OCI-LY7 (cell line): Measurements from ENCODE around the gene CD1B. TPM values are rescaled to one million over a fixed set of nuclear protein-coding genes. Genes with fewer than 3 reads are reported as not detected.

Experiments
- BruUV-seq: library from RNA; stranded (reverse); fragments of 400-500 nt; replicated peaks from 2 replicates; lab custom pipeline; 2021; lab: Mats Ljungman, UMichigan
- CTCF ChIA-PET: fragments of 300-600 bp; sonication (Branson Sonifier 250); formaldehyde crosslinking; loops from one replicate; lab custom pipeline; 2022; ENCODE audit warnings: antibody characterized with exemption; ENCODE audit not compliant: unreplicated experiment; lab: Charles Lee
- POLR2A ChIA-PET: fragments of 300-600 bp; sonication (Branson Sonifier 250); formaldehyde crosslinking; loops from one replicate; lab custom pipeline; 2022; ENCODE audit warnings: antibody characterized with exemption; lab: Charles Lee
- DNase-seq: peaks from one replicate; pipeline ENCODE4 v3.0.0-alpha.2; 2015; ENCODE audit warnings: low spot score
- H2AFZ ChIP-seq: fragments of 200-600 bp; sonication (generic), shearing (Covaris generic); 2 replicates; pipeline ENCODE4 v1.6.1; 2014; ENCODE audit warnings: mild to moderate bottlenecking, antibody characterized with exemption, low read length, moderate library complexity
- H3K27ac ChIP-seq: fragments of 200-600 bp; sonication (generic); 2 replicates; pipeline ENCODE4 v1.5.1; 2014; ENCODE audit warnings: mixed run types, low read depth, mild to moderate bottlenecking, moderate library complexity, low read length, inconsistent platforms; ENCODE audit not compliant: poor library complexity, severe bottlenecking
- H3K36me3 ChIP-seq: fragments of 200-600 bp; sonication (generic); 2 replicates; pipeline ENCODE4 v1.6.1; 2014; ENCODE audit warnings: mild to moderate bottlenecking, antibody characterized with exemption, low read length, moderate library complexity, mixed read lengths; ENCODE audit not compliant: insufficient read depth
- H3K4me1 ChIP-seq: fragments of 200-600 bp; sonication (generic); 2 replicates; pipeline ENCODE4 v1.5.1; 2014; ENCODE audit warnings: mild to moderate bottlenecking, low read length; ENCODE audit not compliant: insufficient read depth, poor library complexity, severe bottlenecking
- H3K4me2 ChIP-seq: fragments of 200-600 bp; sonication (generic); 2 replicates; pipeline ENCODE4 v1.6.1; 2014; ENCODE audit warnings: mild to moderate bottlenecking, low read length
- H3K4me3 ChIP-seq: fragments of 200-600 bp; sonication (generic); 2 replicates; pipeline ENCODE4 v1.5.1; 2014; ENCODE audit warnings: mild to moderate bottlenecking, low read depth, low read length; ENCODE audit not compliant: poor library complexity, severe bottlenecking
- H3K79me2 ChIP-seq: fragments of 200-600 bp; sonication (generic); 2 replicates; pipeline ENCODE4 v1.6.1; 2016; ENCODE audit warnings: low read depth, mild to moderate bottlenecking, low read length, moderate library complexity, mixed read lengths; ENCODE audit not compliant: insufficient read depth
- H3K9me2 ChIP-seq: fragments of 200-600 bp; sonication (generic); 2 replicates; pipeline ENCODE4 v1.6.1; 2016; ENCODE audit warnings: mild to moderate bottlenecking, low read length, mixed read lengths; ENCODE audit not compliant: insufficient read depth
- H3K9me3 ChIP-seq: fragments of 200-600 bp; sonication (generic); 2 replicates; pipeline ENCODE4 v1.6.1; 2014; ENCODE audit warnings: mild to moderate bottlenecking, mixed run types, low read length, mixed read lengths
- H4K20me1 ChIP-seq: fragments of 200-600 bp; sonication (generic); 2 replicates; pipeline ENCODE4 v1.6.1; 2014; ENCODE audit warnings: mild to moderate bottlenecking, antibody characterized with exemption, low read length, moderate library complexity, mixed read lengths; ENCODE audit not compliant: insufficient read depth
- EZH2phosphoT487 ChIP-seq: fragments of 200-600 bp; sonication (generic); IDR thresholded peaks from 2 replicates; pipeline ENCODE4 v1.6.1; 2018; ENCODE audit warnings: low read depth, borderline replicate concordance, mild to moderate bottlenecking, mixed run types, antibody characterized with exemption, low read length, moderate library complexity, mixed read lengths
- intact Hi-C: fragments of 100-400 bp; cut with micrococcal nuclease; formaldehyde crosslinking; loops from one replicate; pipeline ENCODE4 v1.10.0; 2022; ENCODE audit not compliant: unreplicated experiment
- total RNA-seq, 2 experiments: library from RNA; depleted of rRNA in 1 of 2; stranded (reverse); fragments of >200 nt in 1 of 2; shearing (Covaris generic) in 1 of 2; gene quantifications; 2 replicates each; pipeline ENCODE4 v1.2.3, GENCODE V29; 2014 to 2022
- TF ChIP-seq, protein P1 (sequence below): fragments of 200-600 bp; sonication (generic); conservative IDR thresholded peaks from 2 replicates; pipeline ENCODE4 v1.5.1; 2014; ENCODE audit warnings: mild to moderate bottlenecking, antibody characterized with exemption, low read length, moderate library complexity, mixed read lengths

The CD1B gene
- total RNA-seq, 2 experiments from 2014 or later, result not detected

DNA sequence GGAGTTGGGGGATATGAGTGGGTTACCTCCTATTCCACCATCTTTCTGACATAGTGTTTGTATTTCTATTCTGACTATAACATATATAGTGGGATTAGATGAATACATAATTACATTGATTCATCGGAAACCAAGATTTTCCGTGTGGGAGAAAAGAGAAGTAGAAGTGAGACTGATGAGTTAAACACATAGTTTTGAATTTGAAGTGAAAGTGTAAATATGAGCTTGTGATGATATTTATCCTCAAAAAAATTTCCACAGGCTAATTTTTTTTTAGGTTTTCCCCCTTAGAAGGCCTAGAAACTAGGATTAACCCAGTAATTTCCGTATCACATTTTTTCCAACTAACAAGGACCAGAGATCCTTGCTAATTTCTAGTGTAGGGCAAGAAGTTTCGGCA is 6.9 kb downstream of the CD1B start:
- TF ChIP-seq, protein P1, sequence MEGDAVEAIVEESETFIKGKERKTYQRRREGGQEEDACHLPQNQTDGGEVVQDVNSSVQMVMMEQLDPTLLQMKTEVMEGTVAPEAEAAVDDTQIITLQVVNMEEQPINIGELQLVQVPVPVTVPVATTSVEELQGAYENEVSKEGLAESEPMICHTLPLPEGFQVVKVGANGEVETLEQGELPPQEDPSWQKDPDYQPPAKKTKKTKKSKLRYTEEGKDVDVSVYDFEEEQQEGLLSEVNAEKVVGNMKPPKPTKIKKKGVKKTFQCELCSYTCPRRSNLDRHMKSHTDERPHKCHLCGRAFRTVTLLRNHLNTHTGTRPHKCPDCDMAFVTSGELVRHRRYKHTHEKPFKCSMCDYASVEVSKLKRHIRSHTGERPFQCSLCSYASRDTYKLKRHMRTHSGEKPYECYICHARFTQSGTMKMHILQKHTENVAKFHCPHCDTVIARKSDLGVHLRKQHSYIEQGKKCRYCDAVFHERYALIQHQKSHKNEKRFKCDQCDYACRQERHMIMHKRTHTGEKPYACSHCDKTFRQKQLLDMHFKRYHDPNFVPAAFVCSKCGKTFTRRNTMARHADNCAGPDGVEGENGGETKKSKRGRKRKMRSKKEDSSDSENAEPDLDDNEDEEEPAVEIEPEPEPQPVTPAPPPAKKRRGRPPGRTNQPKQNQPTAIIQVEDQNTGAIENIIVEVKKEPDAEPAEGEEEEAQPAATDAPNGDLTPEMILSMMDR, result no peak
- TF ChIP-seq EZH2phosphoT487, result no peak
- Histone ChIP-seq H3K4me2 (no peak overlapping the region), H3K4me1 (peaks cover 1% of the 10 kb centered on the region), H3K79me2 (no peaks in the 10 kb centered on the region), H3K36me3 (no peaks in the 10 kb centered on the region), H3K27ac (no peak overlapping the region), H3K9me3 (no peaks in the 10 kb centered on the region), H3K9me2 (no peaks in the 10 kb centered on the region), H4K20me1 (no peaks in the 10 kb centered on the region), H2AFZ (no peak overlapping the region; the same call in 1 of the 2 replicates), H3K4me3 (no peak overlapping the region)
- DNase-seq, result no peak
- POLR2A ChIA-PET, result interaction anchor here (0.6 to 1.6 kb wide), 2 partner anchors 26 to 628 kb away, joined by 4 read pairs; no protein-coding TSS in a partner anchor
- CTCF ChIA-PET, result no interaction called here
- intact Hi-C loops, result no loop called here
- BruUV-seq, result no TSS peak

DNA sequence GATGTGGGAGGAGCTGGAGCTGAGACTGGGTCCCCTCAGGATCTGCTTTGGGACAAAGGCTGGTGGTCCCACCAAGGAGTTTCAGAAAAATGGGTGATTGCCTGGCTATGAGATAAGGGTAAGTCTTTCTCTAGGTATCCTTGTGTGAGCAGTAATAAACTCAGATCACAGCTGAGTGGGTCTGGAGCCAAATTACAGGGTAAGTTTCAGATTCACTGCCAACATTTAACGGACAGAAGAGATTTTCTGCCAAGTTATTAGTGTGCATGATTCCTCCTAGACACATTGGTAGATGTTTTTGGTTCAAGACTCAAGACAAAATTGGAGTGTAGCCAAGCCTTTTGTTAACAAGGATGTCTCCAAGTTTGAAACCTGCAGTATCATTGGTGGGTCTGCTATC is 7.5 kb downstream of the CD1B start:
- BruUV-seq, result no TSS peak
- intact Hi-C loops, result no loop called here
- Histone ChIP-seq H3K9me3 (no peaks in the 10 kb centered on the region), H3K79me2 (no peaks in the 10 kb centered on the region), H3K4me1 (no peaks in the 10 kb centered on the region), H3K27ac (no peak overlapping the region), H3K9me2 (no peaks in the 10 kb centered on the region), H3K4me2 (no peak overlapping the region), H2AFZ (no peak overlapping the region; the same call in 1 of the 2 replicates), H4K20me1 (no peaks in the 10 kb centered on the region), H3K4me3 (no peak overlapping the region), H3K36me3 (no peaks in the 10 kb centered on the region)
- POLR2A ChIA-PET, result interaction anchor here (0.6 to 1.6 kb wide), 2 partner anchors 26 to 34 kb away, joined by 4 read pairs; partner anchors contain the start of gene CD1C
- CTCF ChIA-PET, result no interaction called here
- TF ChIP-seq, protein P1, result no peak
- no peak for TF ChIP-seq EZH2phosphoT487
- DNase-seq, result no peak

DNA sequence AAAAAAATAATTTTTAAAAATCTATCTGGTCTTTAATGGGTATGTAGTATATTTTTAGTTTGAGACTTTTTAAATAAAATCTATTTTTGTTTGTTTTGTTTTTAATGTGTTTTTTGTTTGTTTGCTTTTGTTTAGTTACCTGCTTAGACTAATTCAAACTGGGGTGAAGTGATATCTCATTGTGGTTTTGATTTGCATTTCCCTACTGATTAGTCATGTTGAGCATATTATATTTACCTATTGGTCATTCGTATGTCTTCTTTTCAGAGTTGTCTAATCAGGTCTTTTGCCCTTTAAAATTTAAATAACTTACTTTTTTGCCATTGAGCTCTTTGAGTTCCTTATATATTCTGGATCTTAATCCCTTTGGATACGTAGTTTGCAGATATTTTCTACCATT is 20.3 kb downstream of the CD1B start:
- intact Hi-C loops, result no loop called here
- no TSS peak for BruUV-seq
- Histone ChIP-seq H3K79me2 (no peaks in the 10 kb centered on the region), H3K9me3 (peaks cover 27% of the 10 kb centered on the region; the same call in 1 of the 2 replicates), H3K36me3 (no peaks in the 10 kb centered on the region), H3K4me3 (no peak overlapping the region), H3K27ac (no peak overlapping the region), H3K4me2 (no peak overlapping the region), H2AFZ (no peak overlapping the region), H3K4me1 (peaks cover 4% of the 10 kb centered on the region), H3K9me2 (no peaks in the 10 kb centered on the region), H4K20me1 (no peaks in the 10 kb centered on the region)
- no peak for TF ChIP-seq EZH2phosphoT487
- TF ChIP-seq, protein P1, result no peak
- ChIA-PET CTCF (no interaction called here), POLR2A (interaction anchor here (0.9 kb wide), 1 partner anchor 27 kb away, joined by 3 read pairs; no protein-coding TSS in a partner anchor)
- no peak for DNase-seq
